Mucosa of descending colon (tissue), 3 donors: ENCODE data around the gene TNFSF11. TPM values are rescaled to one million over a fixed set of nuclear protein-coding genes. Genes with fewer than 3 reads are reported as not detected.

ENCODE experiments used
- ATAC-seq: fragments of 200-7000 bp; cut with Tn5 transposase; one replicate; pipeline ENCODE4 v1.9.1; 2020; ENCODE audit warnings: mild to moderate bottlenecking, moderate library complexity
- DNase-seq, 3 donors: peaks; one replicate each; pipeline ENCODE4 v3.0.0-alpha.2; 2020
- H3K36me3 ChIP-seq: fragments of 200-600 bp; one replicate; pipeline ENCODE4 v1.8.0; 2021; ENCODE audit warnings: low read depth, mild to moderate bottlenecking
- H3K4me1 ChIP-seq: fragments of 200-600 bp; one replicate; pipeline ENCODE4 v1.8.0; 2021; ENCODE audit warnings: low read depth, mild to moderate bottlenecking
- H3K4me3 ChIP-seq: fragments of 200-600 bp; one replicate; pipeline ENCODE4 v1.8.0; 2021; ENCODE audit warnings: mild to moderate bottlenecking
- H3K9me3 ChIP-seq: fragments of 200-600 bp; one replicate; pipeline ENCODE4 v1.8.0; 2021; ENCODE audit warnings: mild to moderate bottlenecking
- CTCF ChIP-seq: fragments of 200-600 bp; IDR thresholded peaks from one replicate; pipeline ENCODE4 v1.8.0; 2022; ENCODE audit warnings: antibody characterized with exemption, mild to moderate bottlenecking
- intact Hi-C, 2 donors: fragments of 100-400 bp; cut with DNase I in 1 of 2; cut with micrococcal nuclease in 1 of 2; formaldehyde crosslinking; loops; one replicate each; pipeline versions ENCODE4 v1.11.0 to v1.11.1; 2022; cut with DNase I, micrococcal nuclease
- total RNA-seq, 3 donors: library from RNA; stranded (reverse); fragmentation: NEBNext Ultra II Directional in 2 of 3; extraction: Animal tissue kit (Norgen Biotek cat#: 25700) in 2 of 3; gene quantifications; one replicate each; pipeline versions ENCODE4 v1.2.1 to v1.2.4, GENCODE V29; 2021 to 2023
- donor health status: DM: no; HTN: no; CAD: no; lungs with moderate emphysema.
- donor health status: DM: no; HTN: no; CAD: no.
- donor health status: DM: no; HTN: yes; CAD: no.

The TNFSF11 gene
- total RNA-seq, 3 donors from 2014 or later: 0.13 to 0.89 (median 0.38) TPM

GRCh38 chr13:42575938-42576337 lies 2.0 kb downstream of the TNFSF11 start:
- Histone ChIP-seq H3K4me1 (peaks cover 19% of the 10 kb centered on the region), H3K36me3 (no peaks in the 10 kb centered on the region), H3K9me3 (no peaks in the 10 kb centered on the region), H3K4me3 (no peak overlapping the region)
- ATAC-seq (peak; percentile 79), DNase-seq (peak in 1 of 3 donors; percentile 29)
- TF ChIP-seq CTCF: no peak
- intact Hi-C loops: no loop called here

- Histone ChIP-seq H3K9me3 (no peaks in the 10 kb centered on the region), H3K4me1 (peaks cover 19% of the 10 kb centered on the region), H3K4me3 (no peak overlapping the region), H3K36me3 (no peaks in the 10 kb centered on the region)
- TF ChIP-seq CTCF: no peak
- no peak for ATAC-seq
- intact Hi-C loops: no loop called here
- no peak for DNase-seq
These were observed 3.6 kb downstream of the TNFSF11 start for GRCh38 chr13:42577538-42577937.

- Histone ChIP-seq H3K4me1 (peaks cover 3% of the 10 kb centered on the region), H3K9me3 (no peaks in the 10 kb centered on the region), H3K4me3 (no peak overlapping the region), H3K36me3 (no peaks in the 10 kb centered on the region)
- ATAC-seq (no peak), DNase-seq (no peak)
- intact Hi-C loops: no loop called here
- TF ChIP-seq CTCF: no peak
These were observed 6.7 kb downstream of the TNFSF11 start for GRCh38 chr13:42580644-42581043.

DNA sequence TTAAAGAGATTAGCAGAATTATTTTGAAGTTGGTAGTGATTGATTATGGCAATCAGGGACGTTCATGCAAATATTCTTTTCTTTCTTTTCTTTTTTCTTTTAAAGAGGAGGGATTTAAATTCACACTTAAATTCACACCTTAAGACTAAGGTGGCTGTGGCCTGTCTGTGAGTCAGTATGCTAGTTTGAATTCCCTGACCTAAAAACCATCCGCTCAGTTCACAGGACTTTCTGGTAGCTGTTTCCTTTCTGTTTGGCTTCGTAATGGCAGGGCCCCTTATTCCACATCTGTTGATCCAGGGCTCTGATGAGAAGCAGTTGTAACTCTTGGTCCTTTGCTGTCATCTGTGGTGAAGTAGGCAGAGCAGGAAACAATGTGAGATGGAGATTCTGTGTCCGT lies 7.5 kb downstream of the TNFSF11 start:
- DNase-seq: no peak
- no peak for ATAC-seq
- no peaks in the 10 kb centered on the region for H3K4me1 ChIP-seq
- H3K4me3 ChIP-seq: no peak overlapping the region
- H3K9me3 ChIP-seq: no peaks in the 10 kb centered on the region
- intact Hi-C loops: no loop called here
- no peak for TF ChIP-seq CTCF
- H3K36me3 ChIP-seq: no peaks in the 10 kb centered on the region

- intact Hi-C loops: no loop called here
- no peaks in the 10 kb centered on the region for H3K36me3 ChIP-seq
- H3K9me3 ChIP-seq: no peaks in the 10 kb centered on the region
- TF ChIP-seq CTCF: no peak
- no peak for DNase-seq
- H3K4me1 ChIP-seq: no peaks in the 10 kb centered on the region
- no peak overlapping the region for H3K4me3 ChIP-seq
- no peak for ATAC-seq
These were observed 17.6 kb downstream of the TNFSF11 start for GRCh38 chr13:42591602-42592001.
